Stimulated activated naive CD4-positive, alpha-beta T cell treated with Interleukin-2 at 50 U/mL for 16 hours (primary cell): Measurements from ENCODE around the gene COX7B2.

Experiments used
- DNase-seq: peaks from one replicate; lab custom pipeline; 2025; lab: John Stamatoyannopoulos, UW

Gene COX7B2

GRCh38 chr4:46717950-46718349 lies 191.1 kb downstream of the COX7B2 start:
- no peak for DNase-seq

GRCh38 chr4:46715468-46715867 lies 193.6 kb downstream of the COX7B2 start:
- DNase-seq = no peak

- DNase-seq = no peak
Measured at GRCh38 chr4:46698891-46699290, 210.2 kb downstream of the COX7B2 start.
